NCI-H2029 (cell line): ENCODE results near the gene ESYT1.

Experiments
- DNase-seq: peaks from one replicate; lab custom pipeline; 2025; lab: John Stamatoyannopoulos, UW

ESYT1 gene

GRCh38 chr12:56188778-56189098 is 60.7 kb downstream of the ESYT1 start:
- no peak for DNase-seq

- DNase-seq, result peak; percentile 84
Measured at GRCh38 chr12:56189099-56189917, 61.2 kb downstream of the ESYT1 start, which contains the start of gene SMARCC2. SMARCC2 (minus strand) TSS chr12:56189483; CDS start chr12:56189461, 22 bp downstream.

DNA sequence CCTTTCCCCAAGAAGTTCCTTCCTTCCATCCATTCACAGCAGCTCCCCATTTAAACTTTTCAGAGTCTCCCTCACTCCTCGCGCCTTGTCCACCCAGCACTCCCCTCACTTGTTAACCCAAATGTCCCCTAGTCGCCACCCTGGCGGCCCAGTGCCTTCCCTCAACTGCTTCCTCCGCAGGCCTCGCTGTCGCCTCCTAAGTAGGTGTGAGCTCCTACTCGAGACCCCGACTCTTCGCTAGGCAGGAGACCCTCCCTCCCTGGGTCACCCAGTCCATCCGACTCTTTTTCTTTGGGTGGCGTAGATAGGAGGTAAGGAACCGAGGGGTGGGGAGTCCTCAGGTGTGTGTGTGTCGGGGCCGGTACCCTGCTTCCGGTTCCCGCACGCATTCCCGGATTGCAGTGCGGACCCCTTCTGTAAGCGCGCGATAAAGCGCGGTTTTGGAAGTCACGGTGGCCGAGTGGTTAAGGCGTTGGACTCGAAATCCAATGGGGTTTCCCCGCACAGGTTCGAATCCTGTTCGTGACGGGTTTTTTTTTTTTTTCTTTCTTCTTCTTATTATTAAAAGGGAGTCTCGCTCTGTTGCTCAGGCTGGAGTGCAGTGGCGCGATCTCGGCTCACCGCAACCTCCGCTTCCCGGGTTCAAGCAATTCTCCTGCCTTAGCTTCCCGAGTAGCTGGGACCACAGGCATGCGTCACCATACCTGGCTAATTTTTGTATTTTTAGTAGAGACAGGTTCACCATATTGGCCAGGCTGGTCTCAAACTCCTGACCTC is 62.0 kb downstream of the ESYT1 start:
- peak; percentile 82 for DNase-seq

DNA sequence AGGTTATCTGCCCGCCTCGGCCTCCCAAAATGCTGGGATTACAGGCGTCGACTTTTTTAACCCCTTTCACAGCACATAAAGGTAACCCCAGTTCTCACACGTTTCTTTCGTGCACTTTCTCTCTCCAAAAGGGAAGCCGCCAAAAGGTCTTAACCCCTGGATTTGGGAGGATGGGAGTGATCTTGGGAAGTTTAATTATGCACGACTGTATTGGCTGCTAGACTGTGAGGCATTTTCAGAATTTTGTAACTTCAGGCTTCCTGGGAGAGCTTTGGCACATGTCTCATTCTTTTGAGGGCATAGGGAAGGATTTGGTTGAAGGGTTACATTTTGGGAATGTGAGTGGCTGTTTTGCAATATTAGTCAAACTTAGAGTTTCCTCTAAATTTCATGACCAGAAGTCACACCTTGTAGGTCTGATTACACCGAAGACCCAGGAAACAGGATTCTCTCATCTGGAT is 62.7 kb downstream of the ESYT1 start:
- DNase-seq, result no peak

- DNase-seq, result no peak
Measured at GRCh38 chr12:56192582-56192981, 64.5 kb downstream of the ESYT1 start.

DNA sequence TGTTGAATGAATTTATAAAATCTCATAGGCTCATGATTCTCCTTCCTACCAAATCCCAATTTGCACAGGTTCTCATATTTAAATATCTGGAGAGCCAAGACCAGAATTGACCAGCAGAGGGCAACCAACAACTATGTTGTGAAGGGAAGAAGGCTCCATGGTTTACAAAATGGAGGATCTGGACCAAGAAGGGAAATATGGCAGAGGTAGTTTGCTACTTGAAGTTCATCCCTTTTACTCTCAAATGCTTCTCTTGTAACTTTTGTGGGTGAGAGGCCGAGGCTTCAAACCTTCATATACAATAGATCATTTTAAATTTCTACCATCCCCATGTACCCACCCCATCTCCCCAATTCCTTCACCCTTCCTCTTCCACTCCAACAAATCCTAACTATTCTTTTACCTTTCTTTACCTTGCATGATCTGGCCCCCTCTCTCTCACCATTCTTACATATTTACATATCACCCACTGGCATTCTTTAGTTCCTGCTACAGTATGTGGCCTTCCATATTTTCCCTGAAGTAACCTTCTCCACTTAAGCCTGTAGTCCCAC is 65.0 kb downstream of the ESYT1 start:
- peak; percentile 91 for DNase-seq
